ENCODE data around the gene ZNF687.
A peak's percentile ranks its signal among the peaks of the same experiment; 100 is the strongest.
"Not testable (repeated sequence)": the region's sequence is repeated elsewhere in the genome, so short reads cannot be mapped to it uniquely, and the experiment has no call there.

Gene ZNF687

GRCh38 chr1:151259351-151259750 lies 22.7 kb upstream of the ZNF687 start:
- DNase-seq (ENCODE audit: insufficient read length) (no peak), FAIRE-seq (no peak)
- no peak for TF ChIP-seq POLR2A (IDR thresholded peaks at IDR 0.05; ENCODE audit: low read depth, low read length)

- FAIRE-seq (no peak), DNase-seq (ENCODE audit: insufficient read length) (no peak)
- no peak for TF ChIP-seq TAF1 (IDR thresholded peaks at IDR 0.05; ENCODE audit: borderline replicate concordance, low read depth, low read length)
- no peak for TF ChIP-seq POLR2AphosphoS5 (IDR thresholded peaks at IDR 0.05; ENCODE audit: low read depth, low read length)
Measured at GRCh38 chr1:151265446-151266236, 16.5 kb upstream of the ZNF687 start.

GRCh38 chr1:151266315-151266714 lies 15.8 kb upstream of the ZNF687 start:
- no peak for FAIRE-seq
- TF ChIP-seq POLR2A (IDR thresholded peaks at IDR 0.05; ENCODE audit: low read depth, low read length) (no peak), POLR2AphosphoS5 (IDR thresholded peaks at IDR 0.05; ENCODE audit: low read depth, low read length) (no peak), TAF1 (IDR thresholded peaks at IDR 0.05; ENCODE audit: borderline replicate concordance, low read depth, low read length) (no peak)
- no peak for DNase-seq (ENCODE audit: insufficient read length)

- no peak for DNase-seq (ENCODE audit: insufficient read length)
- TF ChIP-seq POLR2AphosphoS5 (IDR thresholded peaks at IDR 0.05; ENCODE audit: low read depth, low read length) = no peak
- TF ChIP-seq POLR2A (IDR thresholded peaks at IDR 0.05; ENCODE audit: low read depth, low read length) = no peak
- no peak for TF ChIP-seq TAF1 (IDR thresholded peaks at IDR 0.05; ENCODE audit: borderline replicate concordance, low read depth, low read length)
- no peak for FAIRE-seq
Measured at GRCh38 chr1:151266821-151267220, 15.3 kb upstream of the ZNF687 start.

- DNase-seq (ENCODE audit: insufficient read length) (no peak), FAIRE-seq (no peak)
- no peak for TF ChIP-seq POLR2AphosphoS5 (IDR thresholded peaks at IDR 0.05; ENCODE audit: low read depth, low read length)
- TF ChIP-seq TAF1 (IDR thresholded peaks at IDR 0.05; ENCODE audit: borderline replicate concordance, low read depth, low read length) = no peak
- no peak for TF ChIP-seq POLR2A (IDR thresholded peaks at IDR 0.05; ENCODE audit: low read depth, low read length)
Measured at GRCh38 chr1:151267760-151268159, 14.3 kb upstream of the ZNF687 start.

- TF ChIP-seq TAF1 (IDR thresholded peaks at IDR 0.05; ENCODE audit: borderline replicate concordance, low read depth, low read length) (no peak), POLR2A (IDR thresholded peaks at IDR 0.05; ENCODE audit: low read depth, low read length) (no peak), POLR2AphosphoS5 (IDR thresholded peaks at IDR 0.05; ENCODE audit: low read depth, low read length) (no peak)
- DNase-seq (ENCODE audit: insufficient read length) (no peak), FAIRE-seq (no peak)
Measured at GRCh38 chr1:151273924-151274466, 8.1 kb upstream of the ZNF687 start.

- DNase-seq (ENCODE audit: insufficient read length); FAIRE-seq: not testable (repeated sequence)
Measured at GRCh38 chr1:151275341-151275740, 6.8 kb upstream of the ZNF687 start.

GRCh38 chr1:151277249-151277648 lies 4.8 kb upstream of the ZNF687 start:
- FAIRE-seq = peak; percentile 56
- no peak for DNase-seq (ENCODE audit: insufficient read length)

GRCh38 chr1:151281225-151281968 lies 702 bp upstream of the ZNF687 start:
- TF ChIP-seq POLR2A (IDR thresholded peaks at IDR 0.05; ENCODE audit: low read depth, low read length) = peak; percentile 85
- TF ChIP-seq POLR2AphosphoS5 (IDR thresholded peaks at IDR 0.05; ENCODE audit: low read depth, low read length) = peak; percentile 76
- no peak for TF ChIP-seq TAF1 (IDR thresholded peaks at IDR 0.05; ENCODE audit: borderline replicate concordance, low read depth, low read length)
- FAIRE-seq = no peak

More at GRCh38 chr1:151277249-151277648, 4.8 kb upstream of the ZNF687 start:
- no peak for TF ChIP-seq POLR2AphosphoS5 (IDR thresholded peaks at IDR 0.05; ENCODE audit: low read depth, low read length)
- TF ChIP-seq TAF1 (IDR thresholded peaks at IDR 0.05; ENCODE audit: borderline replicate concordance, low read depth, low read length) = no peak
- no peak for TF ChIP-seq POLR2A (IDR thresholded peaks at IDR 0.05; ENCODE audit: low read depth, low read length)

GRCh38 chr1:151282883-151283725 lies 1.0 kb downstream of the ZNF687 start:
- DNase-seq (ENCODE audit: insufficient read length) = no peak
- FAIRE-seq = peak; percentile 57
- TF ChIP-seq POLR2A (IDR thresholded peaks at IDR 0.05; ENCODE audit: low read depth, low read length) = peak; percentile 38; the same call in 1 of the 2 replicates
- TF ChIP-seq TAF1 (IDR thresholded peaks at IDR 0.05; ENCODE audit: borderline replicate concordance, low read depth, low read length) = no peak

More at GRCh38 chr1:151281225-151281968, 702 bp upstream of the ZNF687 start:
- peak; percentile 86 for DNase-seq (ENCODE audit: insufficient read length)

GRCh38 chr1:151284013-151284577 lies 2.0 kb downstream of the ZNF687 start:
- TF ChIP-seq POLR2AphosphoS5 (IDR thresholded peaks at IDR 0.05; ENCODE audit: low read depth, low read length) (no peak), POLR2A (IDR thresholded peaks at IDR 0.05; ENCODE audit: low read depth, low read length) (no peak), TAF1 (IDR thresholded peaks at IDR 0.05; ENCODE audit: borderline replicate concordance, low read depth, low read length) (no peak)
- no peak for FAIRE-seq
- DNase-seq (ENCODE audit: insufficient read length) = no peak
